Activated CD8-positive, alpha-beta memory T cell treated with anti-CD3 and anti-CD28 coated beads for 4 hours (primary cell): Measurements from ENCODE around the gene FAM222A.

ENCODE experiments used
- DNase-seq, 2 donors: peaks; one replicate each; pipeline ENCODE4 v3.0.0-alpha.2; 2020; ENCODE audit warnings: low read depth in 2 of 2

FAM222A gene

DNA sequence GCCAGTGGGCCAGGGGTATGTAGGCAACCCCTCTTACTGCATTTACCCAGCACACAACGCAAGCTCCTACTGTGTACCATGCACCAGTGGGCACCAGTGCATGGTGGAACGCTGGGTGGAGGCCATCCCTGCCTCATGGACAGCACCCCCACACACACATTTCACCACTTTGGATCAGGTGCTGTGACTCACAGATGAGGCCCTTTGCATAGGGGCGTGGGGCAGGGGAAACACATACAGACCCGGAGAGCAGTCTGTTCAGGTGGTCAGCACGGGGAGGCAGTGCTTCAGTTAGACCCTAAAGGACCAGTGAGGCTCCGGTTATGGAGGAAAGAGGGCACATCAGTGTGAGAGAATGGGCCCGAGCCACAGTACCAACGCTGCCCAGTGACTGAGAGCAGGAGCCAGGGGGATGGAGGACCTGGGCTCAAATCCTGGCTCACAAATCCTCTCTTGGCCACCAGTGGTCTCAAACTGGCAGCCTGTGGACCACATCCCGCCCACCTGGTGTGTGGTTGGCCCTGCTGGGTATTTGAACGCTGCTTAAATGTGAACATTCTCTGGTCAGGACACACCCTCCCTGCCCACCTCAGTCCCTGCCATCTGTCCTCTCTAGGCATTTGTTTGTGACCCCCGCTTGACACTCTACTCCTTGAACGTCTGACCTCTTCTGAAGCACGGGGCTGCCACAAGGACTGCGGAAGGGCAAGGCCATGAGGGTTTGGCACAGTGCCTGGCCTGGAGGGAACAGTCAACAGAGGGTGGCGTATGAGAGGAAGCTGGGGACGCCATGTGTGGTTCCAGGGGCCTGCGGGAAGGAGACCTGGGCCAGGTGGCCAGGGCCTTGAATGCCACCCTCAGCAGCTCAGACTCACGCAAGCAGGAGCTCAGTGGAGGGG, 46.7 kb downstream of the FAM222A start:
- DNase-seq = no peak

DNA sequence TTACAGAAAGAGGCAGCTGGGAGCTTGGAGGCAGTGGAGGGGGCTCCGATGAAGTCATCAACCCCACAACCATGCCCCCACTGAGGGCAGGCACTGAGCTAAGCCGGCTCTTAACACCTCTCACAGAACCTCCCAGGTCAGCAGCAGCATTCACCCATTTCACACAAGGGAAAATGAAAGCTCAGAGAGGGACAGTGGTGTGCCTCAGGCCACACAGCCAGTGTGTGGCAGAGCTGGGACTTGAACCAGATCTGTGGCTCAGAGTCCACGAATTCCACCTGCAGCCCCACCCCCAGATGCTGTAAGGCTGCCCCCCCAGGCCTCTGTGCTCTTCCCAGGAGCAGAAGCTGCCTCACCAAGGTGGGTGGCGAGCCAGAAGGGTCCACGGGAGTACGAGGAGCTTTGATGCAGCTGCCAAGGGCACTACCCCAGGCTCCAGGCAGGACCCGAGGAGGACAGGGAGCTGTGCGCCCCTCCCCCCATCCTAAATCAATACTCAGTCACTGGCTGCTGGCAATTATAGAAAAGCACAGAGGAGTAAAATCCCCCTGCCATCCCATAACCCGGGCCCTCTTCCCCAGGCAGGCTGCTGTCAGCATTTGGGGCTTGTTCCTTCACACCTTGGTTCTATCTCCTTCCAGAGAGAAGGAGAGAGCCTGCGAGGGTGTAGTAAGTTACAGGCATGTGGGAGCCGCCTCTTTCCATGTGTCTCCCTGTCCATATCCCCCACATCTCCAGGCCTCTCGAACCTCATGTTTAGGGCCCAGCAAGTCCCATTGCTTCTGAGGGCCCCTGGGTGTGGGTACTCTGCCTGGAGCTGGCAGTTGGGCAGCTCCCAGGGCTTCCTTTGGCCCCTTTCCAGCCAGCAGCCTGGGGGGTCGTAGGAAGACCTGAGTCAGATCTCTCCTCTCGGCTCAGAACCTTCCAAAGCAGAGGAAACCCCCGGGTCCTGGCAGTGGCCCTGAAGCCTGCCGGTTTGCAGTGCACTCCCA, 47.6 kb downstream of the FAM222A start:
- DNase-seq = no peak

DNA sequence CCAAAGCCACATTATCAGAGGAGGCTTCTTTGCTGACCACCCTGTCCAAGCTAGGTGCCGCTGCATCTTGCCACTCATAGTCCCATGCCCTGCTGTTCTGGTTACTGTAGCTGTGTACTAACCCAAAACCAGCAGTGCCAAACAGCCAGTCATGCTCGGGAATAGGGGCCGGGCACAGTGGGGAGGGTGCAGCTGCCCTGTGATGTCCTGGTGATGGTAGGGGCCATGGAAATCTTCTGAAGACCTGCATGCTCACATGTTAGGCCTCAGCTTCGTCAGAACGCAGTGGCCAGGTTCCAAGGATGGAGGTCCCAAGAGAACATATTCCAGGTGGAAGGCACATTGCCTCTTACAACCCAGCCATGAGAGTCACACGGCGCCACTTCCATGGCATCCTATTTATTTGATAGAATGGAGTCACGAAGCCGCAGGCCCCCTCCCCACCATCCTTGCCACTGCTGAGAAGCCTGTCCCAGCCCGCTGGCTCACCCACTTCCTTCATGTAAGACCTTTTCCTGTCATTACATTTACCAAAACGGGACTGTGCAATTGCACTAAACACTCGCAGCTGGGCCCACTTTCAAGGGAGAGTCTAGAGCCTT, 48.5 kb downstream of the FAM222A start:
- DNase-seq = no peak

DNA sequence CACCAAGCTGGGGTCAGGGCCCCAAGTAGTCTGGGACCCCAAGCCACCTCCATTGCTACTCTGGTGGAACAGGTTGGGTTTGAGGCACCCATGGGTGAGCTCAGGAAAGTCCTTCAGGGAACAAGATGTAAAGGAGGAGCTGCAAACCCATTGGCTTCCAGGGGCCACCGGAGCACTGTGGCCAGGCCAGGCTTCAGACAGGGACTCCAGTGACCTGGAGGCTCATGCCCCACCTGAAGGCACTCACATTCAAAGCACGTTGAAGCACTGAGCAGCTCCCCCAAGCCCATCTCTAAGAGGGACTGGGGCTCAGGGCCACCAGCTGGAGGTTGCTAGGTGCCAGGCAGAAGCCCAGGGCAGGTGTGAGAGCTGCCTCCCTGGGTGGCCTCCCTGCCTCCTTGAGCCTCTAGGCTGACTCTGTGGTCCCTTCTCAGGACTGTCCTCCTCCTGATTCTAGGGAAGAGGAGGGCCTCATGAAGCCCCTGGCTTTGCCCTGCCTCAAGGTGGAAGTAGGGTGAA, 49.1 kb downstream of the FAM222A start:
- no peak for DNase-seq

GRCh38 chr12:109763201-109763841, 49.7 kb downstream of the FAM222A start:
- DNase-seq = no peak

- no peak for DNase-seq
Observed at GRCh38 chr12:109764123-109764522, 50.5 kb downstream of the FAM222A start.

GRCh38 chr12:109764776-109765445, 51.3 kb downstream of the FAM222A start:
- DNase-seq = no peak

DNA sequence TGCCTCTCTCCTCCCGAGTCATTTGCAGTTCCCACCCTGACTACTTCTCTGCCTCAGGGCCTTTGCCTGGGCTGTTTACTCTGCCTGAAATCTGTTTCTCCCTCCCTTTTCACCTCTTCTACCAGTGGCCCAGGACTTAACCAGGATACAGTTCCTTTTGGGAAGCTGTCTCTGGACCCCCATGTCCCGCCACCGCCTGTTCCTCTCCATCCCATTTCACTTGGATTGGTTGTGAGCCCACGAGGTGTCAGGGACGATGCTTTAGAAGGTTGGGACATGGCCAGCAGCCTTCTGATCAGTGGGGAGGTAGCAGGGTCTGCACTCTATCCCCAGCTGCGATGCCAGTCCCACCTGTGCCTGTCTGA, 51.8 kb downstream of the FAM222A start:
- no peak for DNase-seq

DNA sequence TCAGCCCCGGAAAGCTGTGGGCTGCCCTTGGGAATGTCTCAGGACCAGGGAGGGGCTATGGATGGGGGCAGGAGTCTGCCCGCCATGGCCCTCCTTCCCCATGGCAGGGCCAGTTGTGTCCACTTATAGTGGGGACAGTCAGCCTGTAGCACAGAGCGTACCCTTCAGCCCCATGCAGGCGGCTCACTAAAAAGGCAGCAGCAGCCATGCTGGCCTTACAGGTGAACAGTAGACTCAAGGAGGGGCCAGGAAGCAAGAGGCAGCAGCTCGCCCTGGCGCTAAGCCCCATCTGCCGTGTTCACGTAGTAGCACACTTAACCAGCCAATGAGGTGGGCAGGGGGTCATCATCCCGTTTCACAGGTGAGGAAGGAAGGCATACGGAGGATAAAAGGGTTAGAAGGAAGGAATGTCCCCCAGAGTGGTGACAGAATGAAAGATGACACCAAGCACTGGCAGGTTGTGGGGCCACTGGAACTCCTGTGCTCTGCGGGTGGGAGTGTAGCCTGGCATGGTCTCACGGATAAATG, 52.7 kb downstream of the FAM222A start:
- no peak for DNase-seq

DNA sequence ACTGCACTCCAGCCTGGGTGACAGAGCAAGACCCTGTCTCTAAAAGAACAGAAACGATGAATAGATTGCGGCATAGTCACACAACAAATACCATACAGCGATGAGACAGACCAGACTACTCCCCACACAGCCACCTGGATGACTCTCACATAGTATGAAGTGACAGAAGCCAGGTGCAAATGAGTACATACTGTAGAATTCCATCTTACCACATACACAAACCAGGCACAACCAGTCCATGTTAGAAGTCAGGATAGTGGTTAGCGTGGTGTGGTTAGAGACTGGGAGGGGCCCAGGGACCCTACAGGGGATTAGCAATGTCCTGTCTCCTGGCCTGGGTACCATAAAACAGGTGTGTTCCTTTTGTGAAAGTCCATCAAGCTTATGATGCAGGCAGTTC, 53.8 kb downstream of the FAM222A start:
- no peak for DNase-seq

- DNase-seq = no peak
Observed at GRCh38 chr12:109767991-109768900, 54.6 kb downstream of the FAM222A start.

GRCh38 chr12:109768901-109769670, 55.5 kb downstream of the FAM222A start:
- DNase-seq = no peak

- no peak for DNase-seq
Observed at GRCh38 chr12:109770104-109770860, 56.7 kb downstream of the FAM222A start.

- DNase-seq = no peak
Observed at GRCh38 chr12:109770861-109771670, 57.4 kb downstream of the FAM222A start.

- no peak for DNase-seq
Observed at GRCh38 chr12:109771746-109772621, 58.4 kb downstream of the FAM222A start.
